Measurements from ENCODE around the gene ZNF562.

ZNF562 gene

DNA sequence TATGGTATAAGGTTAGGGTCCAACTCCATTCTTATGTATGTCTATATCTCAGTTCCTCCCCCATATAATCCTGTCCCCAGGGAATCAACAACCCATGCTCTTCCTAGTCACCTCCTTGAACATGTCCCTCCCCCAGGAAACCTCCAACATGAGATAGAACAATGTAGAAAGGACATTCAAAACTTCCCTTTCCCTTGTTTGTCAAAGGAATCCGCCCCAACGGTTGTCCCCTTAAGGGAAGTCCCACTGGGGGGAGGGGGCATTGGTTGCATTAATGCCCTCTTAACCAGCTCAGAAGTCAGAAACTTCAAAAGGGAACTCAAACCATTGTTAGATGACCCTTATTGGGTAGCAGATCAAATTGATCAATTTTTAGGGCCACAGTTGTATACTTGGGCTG is 47.0 kb downstream of the ZNF562 start:
- DNase-seq (ENCODE audit: low read depth in 1 of 2, low spot score in 1 of 2): no peak
- in situ Hi-C loops (cut with HindIII; ENCODE audit: low pct_unique_long_range_greater_than_20kb, low sequenced_read_pairs): no loop called here
- no peak for TF ChIP-seq JUND (IDR thresholded peaks at IDR 0.05; ENCODE audit: low read depth)

DNA sequence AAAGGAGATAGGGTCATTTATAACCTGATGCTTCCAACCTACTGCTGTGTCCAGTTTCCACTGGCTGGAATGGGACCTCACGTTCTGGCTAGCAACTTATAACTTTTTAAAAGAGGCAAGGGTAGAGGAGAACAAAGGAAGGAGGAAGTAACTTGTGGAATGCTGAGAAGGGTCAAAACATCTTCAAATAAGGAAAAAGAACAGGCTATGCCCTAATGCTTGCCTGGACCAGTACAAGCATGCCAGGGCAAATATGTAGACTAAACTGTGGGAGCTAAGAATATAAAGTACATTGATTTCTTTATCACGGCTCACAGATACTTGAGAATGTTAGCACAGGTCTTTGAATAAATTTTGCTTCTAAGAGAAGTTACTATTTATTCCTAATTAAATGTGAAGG is 52.4 kb downstream of the ZNF562 start:
- in situ Hi-C loops (cut with HindIII; ENCODE audit: low pct_unique_long_range_greater_than_20kb, low sequenced_read_pairs): no loop called here
- no peak for TF ChIP-seq JUND (IDR thresholded peaks at IDR 0.05; ENCODE audit: low read depth)
- peak in 1 of 2 experiments; percentile 42 for DNase-seq (ENCODE audit: low read depth in 1 of 2, low spot score in 1 of 2)

DNA sequence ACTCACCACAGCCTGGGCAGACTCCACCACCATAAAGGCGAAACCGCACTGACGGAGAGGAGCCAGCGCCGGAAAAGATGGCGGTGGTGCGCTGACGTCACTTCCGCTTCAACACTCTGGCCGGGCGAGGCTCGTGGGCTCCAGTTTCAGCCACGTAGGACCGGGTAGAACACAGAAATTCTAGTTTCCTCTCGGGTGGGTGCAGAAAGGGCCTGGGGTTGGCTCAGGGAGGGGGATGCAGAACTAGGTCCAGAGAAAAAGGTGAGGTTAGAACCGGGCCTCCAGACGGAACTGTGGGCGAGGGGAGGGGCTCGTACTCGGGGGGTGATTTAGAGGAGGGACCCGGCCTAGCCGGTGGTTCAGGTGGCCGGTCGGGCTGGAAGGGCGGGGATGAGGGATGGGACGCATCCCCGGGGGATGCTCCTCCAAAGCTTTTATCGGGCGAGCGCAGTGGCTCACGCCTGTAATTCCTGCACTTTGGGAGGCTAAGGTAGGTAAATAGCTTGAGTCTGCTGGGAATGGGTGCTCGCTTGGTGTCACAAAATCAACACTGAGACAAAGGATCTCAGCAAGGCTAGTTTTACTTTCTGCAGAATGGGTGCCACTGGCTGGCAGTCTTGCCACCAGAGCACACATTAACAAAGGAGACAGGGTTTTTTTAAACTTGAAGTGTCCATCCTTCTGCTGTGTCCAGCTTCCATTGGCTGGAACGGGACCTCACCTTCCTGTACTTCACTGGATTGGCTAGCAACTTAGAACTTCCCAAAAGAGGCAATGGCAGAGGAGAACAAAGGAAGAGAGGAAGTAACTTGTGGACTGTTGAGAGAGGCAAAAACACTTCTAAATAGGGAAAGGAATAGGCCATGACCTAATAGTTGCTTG is 53.5 kb downstream of the ZNF562 start, which contains the start of gene ZNF561:
TSS of gene ZNF561 (minus strand) at position 77 of the 882 bp plus-strand sequence. CDS start 1,776 bp downstream, outside the sequence.
- in situ Hi-C loops (cut with HindIII; ENCODE audit: low pct_unique_long_range_greater_than_20kb, low sequenced_read_pairs): no loop called here
- peak; percentile 16 to 86 for DNase-seq (ENCODE audit: low read depth in 1 of 2, low spot score in 1 of 2)
- TF ChIP-seq JUND (IDR thresholded peaks at IDR 0.05; ENCODE audit: low read depth): no peak

DNA sequence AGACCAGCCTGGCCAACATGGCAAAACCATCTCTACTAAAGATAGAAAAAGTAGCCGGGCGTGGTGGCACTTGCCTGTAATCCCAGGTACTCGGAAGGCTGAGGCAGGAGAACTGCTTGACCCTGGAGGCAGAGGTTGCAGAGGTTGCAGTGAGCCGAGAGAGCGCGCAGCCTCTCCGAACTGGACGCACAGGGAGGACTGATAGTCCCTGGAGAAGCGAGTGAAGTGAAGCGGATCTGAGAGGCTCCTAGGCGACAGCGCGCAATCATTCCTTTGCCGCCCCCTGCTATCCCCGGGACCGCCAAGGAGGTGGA is 54.1 kb downstream of the ZNF562 start:
- in situ Hi-C loops (cut with HindIII; ENCODE audit: low pct_unique_long_range_greater_than_20kb, low sequenced_read_pairs): no loop called here
- no peak for TF ChIP-seq JUND (IDR thresholded peaks at IDR 0.05; ENCODE audit: low read depth)
- DNase-seq (ENCODE audit: low read depth in 1 of 2, low spot score in 1 of 2): no peak

DNA sequence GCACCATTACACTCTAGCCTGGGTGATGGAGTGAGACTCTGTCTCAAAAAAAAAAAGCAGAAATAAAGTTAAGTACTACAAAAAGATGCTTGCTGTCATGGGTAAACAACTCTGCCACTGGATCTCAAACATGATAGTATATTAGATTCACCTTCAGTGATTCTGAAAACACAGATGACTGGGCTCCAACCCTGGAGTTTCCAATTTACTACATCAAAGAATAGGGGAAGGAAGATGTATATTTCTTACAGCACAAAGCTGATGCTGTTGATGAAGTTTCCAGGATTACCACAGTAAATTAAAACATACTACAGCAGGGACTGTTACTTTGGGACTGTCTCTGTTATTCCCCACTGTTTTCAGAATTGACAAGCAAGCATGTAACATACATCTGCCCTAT is 59.1 kb downstream of the ZNF562 start:
- no peak for TF ChIP-seq JUND (IDR thresholded peaks at IDR 0.05; ENCODE audit: low read depth)
- no peak for DNase-seq (ENCODE audit: low read depth in 1 of 2, low spot score in 1 of 2)
- in situ Hi-C loops (cut with HindIII; ENCODE audit: low pct_unique_long_range_greater_than_20kb, low sequenced_read_pairs): no loop called here

DNA sequence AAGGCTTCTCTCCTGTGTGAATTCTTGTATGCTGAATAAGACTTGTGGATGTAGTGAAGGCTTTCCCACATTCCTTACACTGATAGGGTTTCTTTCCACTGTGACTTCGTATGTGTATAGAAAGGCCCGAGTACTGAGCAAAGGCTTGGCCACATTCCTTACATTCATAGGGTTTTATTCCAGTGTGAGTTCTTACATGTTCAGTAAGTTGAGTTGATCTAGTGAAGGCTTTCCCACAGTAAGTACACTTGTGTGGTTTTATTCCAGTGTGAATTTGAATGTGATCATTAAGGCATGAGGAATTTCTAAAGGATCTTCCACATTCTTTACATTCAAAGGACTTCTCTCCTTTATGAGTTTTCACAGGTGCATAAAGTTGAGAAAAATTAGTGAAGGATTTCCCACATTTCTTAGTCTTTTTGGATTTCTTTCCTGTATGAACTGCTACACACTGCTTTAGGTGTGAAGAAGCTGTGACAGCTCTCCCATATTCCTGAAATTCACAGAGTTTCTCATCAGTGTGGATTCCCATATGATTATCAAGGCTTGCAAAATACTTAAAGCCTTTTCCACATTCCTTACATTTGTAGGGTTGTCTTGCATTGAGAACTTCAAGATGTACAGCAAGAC is 64.3 kb downstream of the ZNF562 start:
- no peak for TF ChIP-seq JUND (IDR thresholded peaks at IDR 0.05; ENCODE audit: low read depth)
- in situ Hi-C loops (cut with HindIII; ENCODE audit: low pct_unique_long_range_greater_than_20kb, low sequenced_read_pairs): no loop called here
- DNase-seq (ENCODE audit: low read depth in 1 of 2, low spot score in 1 of 2): no peak

DNA sequence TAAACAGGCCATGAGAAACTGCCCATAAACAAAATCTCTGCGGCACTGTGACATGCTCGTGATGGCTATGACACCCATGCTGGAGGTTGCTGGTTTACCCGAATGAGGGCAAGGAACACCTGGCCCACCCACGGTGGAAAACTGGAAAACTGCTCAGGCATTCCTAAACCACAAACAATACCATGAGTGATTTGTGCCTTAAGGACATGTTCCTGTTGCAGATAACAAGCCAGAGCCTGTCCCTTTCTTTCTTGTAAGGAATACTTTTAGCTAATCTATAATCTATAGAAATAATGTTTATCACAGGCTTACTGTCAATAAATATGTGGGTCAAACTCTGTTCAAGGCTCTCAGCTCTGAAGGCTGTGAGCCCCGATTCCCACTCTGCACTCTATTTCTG is 66.0 kb downstream of the ZNF562 start:
- no peak for DNase-seq (ENCODE audit: low read depth in 1 of 2, low spot score in 1 of 2)
- in situ Hi-C loops (cut with HindIII; ENCODE audit: low pct_unique_long_range_greater_than_20kb, low sequenced_read_pairs): no loop called here
- no peak for TF ChIP-seq JUND (IDR thresholded peaks at IDR 0.05; ENCODE audit: low read depth)

DNA sequence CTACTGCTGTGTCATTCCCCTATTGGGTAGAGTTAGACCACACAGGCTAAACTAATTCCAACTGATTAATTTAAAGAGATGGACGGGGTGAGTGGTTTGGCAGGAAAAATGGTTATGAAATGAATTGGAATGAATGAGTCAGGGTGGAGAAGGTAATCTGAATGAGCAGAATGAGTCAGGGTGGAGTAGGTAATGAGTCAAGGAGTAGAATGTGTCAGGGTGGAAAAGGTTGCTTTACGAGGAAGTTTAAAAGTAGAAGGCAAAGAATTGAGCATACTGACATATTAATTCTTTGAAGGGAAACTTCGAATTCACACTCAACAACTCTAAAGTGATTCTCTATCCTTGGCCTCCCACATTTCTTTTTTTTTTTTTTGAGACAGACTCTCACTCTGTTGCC is 77.9 kb downstream of the ZNF562 start:
- TF ChIP-seq JUND (IDR thresholded peaks at IDR 0.05; ENCODE audit: low read depth): no peak
- DNase-seq (ENCODE audit: low read depth in 1 of 2, low spot score in 1 of 2): no peak

More for the DNA sequence above, 77.9 kb downstream of the ZNF562 start:
- in situ Hi-C loops (cut with HindIII; ENCODE audit: low pct_unique_long_range_greater_than_20kb, low sequenced_read_pairs): no loop called here
